ENCODE measurements around the gene LILRA5. TPM values are rescaled to one million over a fixed set of nuclear protein-coding genes. Genes with fewer than 3 reads are reported as not detected.

The LILRA5 gene
- total RNA-seq, 1 experiment from 2014 or later, result not detected

- H3K27ac ChIP-seq (ENCODE audit: low read depth, low read length), result no peak overlapping the region
- ChIA-PET RAD21 (ENCODE audit: low non-redundant PET in 1 of 2, low total read pairs in 2 of 2, uncharacterized antibody in 2 of 2, unreplicated experiment in 2 of 2) (no interaction called here), POLR2A (no interaction called here), CTCF (interaction anchor here (1.7 kb wide), 1 partner anchor 20 kb away, joined by 7 read pairs; no protein-coding TSS in a partner anchor)
- BruUV-seq (replicated peaks), result no TSS peak
- no peaks in the 10 kb centered on the region for H3K36me3 ChIP-seq (ENCODE audit: control insufficient read depth in 1 of 2, insufficient read depth in 2 of 2, low read length in 2 of 2)
- ATAC-seq (no peak), DNase-seq (ENCODE audit: low read depth, low spot score) (no peak)
- H2AFZ ChIP-seq (ENCODE audit: low read depth, low read length, poor library complexity, severe bottlenecking), result no peak overlapping the region
- H3K27me3 ChIP-seq (ENCODE audit: insufficient read depth, low read length), result peaks cover 12% of the 10 kb centered on the region; the same call in 1 of the 2 replicates
- H4K20me1 ChIP-seq (ENCODE audit: insufficient read depth), result no peaks in the 10 kb centered on the region
- no peaks in the 10 kb centered on the region for H3K4me1 ChIP-seq (ENCODE audit: control insufficient read depth in 1 of 2, insufficient read depth in 2 of 2, low read length in 2 of 2)
- H3K9me3 ChIP-seq (ENCODE audit: control insufficient read depth in 1 of 2, insufficient read depth in 1 of 2, low read depth in 1 of 2, low read length in 2 of 2), result no peaks in the 10 kb centered on the region
- no peak overlapping the region for H3K9ac ChIP-seq (ENCODE audit: low read length)
- no peak for TF ChIP-seq POLR2AphosphoS5 (IDR thresholded peaks at IDR 0.05; ENCODE audit: low read depth, low read length)
- no peak for TF ChIP-seq SIN3A (IDR thresholded peaks at IDR 0.05; ENCODE audit: low read depth)
- TF ChIP-seq TCF7L2 (IDR thresholded peaks at IDR 0.05; ENCODE audit: borderline replicate concordance, extremely low read depth, insufficient read depth, insufficient read length), result no peak
- TF ChIP-seq, protein P1, sequence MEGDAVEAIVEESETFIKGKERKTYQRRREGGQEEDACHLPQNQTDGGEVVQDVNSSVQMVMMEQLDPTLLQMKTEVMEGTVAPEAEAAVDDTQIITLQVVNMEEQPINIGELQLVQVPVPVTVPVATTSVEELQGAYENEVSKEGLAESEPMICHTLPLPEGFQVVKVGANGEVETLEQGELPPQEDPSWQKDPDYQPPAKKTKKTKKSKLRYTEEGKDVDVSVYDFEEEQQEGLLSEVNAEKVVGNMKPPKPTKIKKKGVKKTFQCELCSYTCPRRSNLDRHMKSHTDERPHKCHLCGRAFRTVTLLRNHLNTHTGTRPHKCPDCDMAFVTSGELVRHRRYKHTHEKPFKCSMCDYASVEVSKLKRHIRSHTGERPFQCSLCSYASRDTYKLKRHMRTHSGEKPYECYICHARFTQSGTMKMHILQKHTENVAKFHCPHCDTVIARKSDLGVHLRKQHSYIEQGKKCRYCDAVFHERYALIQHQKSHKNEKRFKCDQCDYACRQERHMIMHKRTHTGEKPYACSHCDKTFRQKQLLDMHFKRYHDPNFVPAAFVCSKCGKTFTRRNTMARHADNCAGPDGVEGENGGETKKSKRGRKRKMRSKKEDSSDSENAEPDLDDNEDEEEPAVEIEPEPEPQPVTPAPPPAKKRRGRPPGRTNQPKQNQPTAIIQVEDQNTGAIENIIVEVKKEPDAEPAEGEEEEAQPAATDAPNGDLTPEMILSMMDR (IDR thresholded peaks at IDR 0.05 in 2 of 3, conservative IDR thresholded peaks at IDR 0.05 in 1 of 3; ENCODE audit: borderline replicate concordance in 1 of 3, insufficient read depth in 1 of 3, low read depth in 2 of 3, low read length in 2 of 3), result no peak
- TF ChIP-seq SRF (IDR thresholded peaks at IDR 0.05; ENCODE audit: low read depth), result no peak
- TF ChIP-seq RAD21 (IDR thresholded peaks at IDR 0.05; ENCODE audit: low read depth), result no peak
- TF ChIP-seq ZFX (IDR thresholded peaks at IDR 0.05), result no peak
- TF ChIP-seq ELF1 (IDR thresholded peaks at IDR 0.05; ENCODE audit: borderline replicate concordance, low read depth), result no peak
- TF ChIP-seq ZBTB33 (IDR thresholded peaks at IDR 0.05; ENCODE audit: extremely low read depth, insufficient replicate concordance, low read length), result no peak
- no peak for TF ChIP-seq POLR2A (IDR thresholded peaks at IDR 0.05; ENCODE audit: borderline replicate concordance, extremely low read depth, insufficient read depth, insufficient read length)
- no peak for TF ChIP-seq FOSL1 (IDR thresholded peaks at IDR 0.05; ENCODE audit: low read depth)
- no peak for TF ChIP-seq CEBPB (IDR thresholded peaks at IDR 0.05; ENCODE audit: low read depth)
- TF ChIP-seq, protein P2, sequence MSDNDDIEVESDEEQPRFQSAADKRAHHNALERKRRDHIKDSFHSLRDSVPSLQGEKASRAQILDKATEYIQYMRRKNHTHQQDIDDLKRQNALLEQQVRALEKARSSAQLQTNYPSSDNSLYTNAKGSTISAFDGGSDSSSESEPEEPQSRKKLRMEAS (IDR thresholded peaks at IDR 0.05), result no peak
- TF ChIP-seq ZNF274 (IDR thresholded peaks at IDR 0.05; ENCODE audit: low read depth, low read length), result no peak
- no peak for TF ChIP-seq SP1 (IDR thresholded peaks at IDR 0.05; ENCODE audit: low read depth)
- no peak for TF ChIP-seq JUND (IDR thresholded peaks at IDR 0.05)
- TF ChIP-seq, protein P3, sequence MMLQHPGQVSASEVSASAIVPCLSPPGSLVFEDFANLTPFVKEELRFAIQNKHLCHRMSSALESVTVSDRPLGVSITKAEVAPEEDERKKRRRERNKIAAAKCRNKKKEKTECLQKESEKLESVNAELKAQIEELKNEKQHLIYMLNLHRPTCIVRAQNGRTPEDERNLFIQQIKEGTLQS (IDR thresholded peaks at IDR 0.05), result no peak
- no peak for TF ChIP-seq EZH2 (IDR thresholded peaks at IDR 0.05)
- TF ChIP-seq CBX3 (IDR thresholded peaks at IDR 0.05; ENCODE audit: low read depth), result no peak
- TF ChIP-seq YY1 (IDR thresholded peaks at IDR 0.05; ENCODE audit: extremely low read depth, insufficient replicate concordance, low read depth, low read length), result no peak
- H3K4me3 ChIP-seq (replicated peaks in 1 of 2; ENCODE audit: low read depth in 1 of 2, low read length in 2 of 2), result no peak overlapping the region
- intact Hi-C loops (cut with micrococcal nuclease), result no loop called here
- H3K79me2 ChIP-seq (ENCODE audit: insufficient read depth, low read length), result no peaks in the 10 kb centered on the region
- H3K4me2 ChIP-seq (ENCODE audit: low read length), result no peak overlapping the region
- no peaks in the 10 kb centered on the region for H3K9me2 ChIP-seq (ENCODE audit: insufficient read depth)
Observed at GRCh38 chr19:54345938-54346386, 33.0 kb upstream of the LILRA5 start.
